Fibroblast of pulmonary artery (primary cell): ENCODE results near the gene KANSL1L.

ENCODE experiments used
- DNase-seq: peaks from one replicate; pipeline ENCODE4 v3.0.0-alpha.2; 2010; ENCODE audit warnings: low read depth
- H3K4me3 ChIP-seq: replicated peaks from 2 replicates; pipeline ENCODE4 v1.5.1; 2011; ENCODE audit warnings: low read depth, mild to moderate bottlenecking, control low read depth, low read length, moderate library complexity
- CTCF ChIP-seq: IDR thresholded peaks from 2 replicates; pipeline ENCODE4 v1.5.1; 2011; ENCODE audit warnings: mild to moderate bottlenecking, control low read depth, low read length, inconsistent platforms; ENCODE audit errors: missing control alignments

The KANSL1L gene

DNA sequence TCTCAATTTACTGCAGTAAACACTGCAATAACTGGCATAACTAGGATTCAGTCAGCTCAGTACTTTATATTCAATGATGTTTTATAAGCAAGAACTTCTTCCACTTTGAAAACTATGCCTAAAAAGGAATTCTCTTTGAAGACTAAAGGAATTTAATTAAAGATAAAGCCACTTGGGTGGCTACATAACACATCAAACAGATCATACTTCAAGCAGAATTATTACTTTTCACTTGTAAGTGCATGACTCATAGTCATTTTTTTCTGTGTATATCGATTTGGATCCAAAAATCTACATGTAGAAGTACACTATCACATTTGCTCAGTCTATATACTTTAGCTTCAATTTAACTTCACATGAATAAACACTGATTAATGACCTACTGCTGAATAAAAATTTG is 4.0 kb downstream of the KANSL1L start:
- no peak overlapping the region for H3K4me3 ChIP-seq
- DNase-seq, result peak; percentile 5
- no peak for TF ChIP-seq CTCF

DNA sequence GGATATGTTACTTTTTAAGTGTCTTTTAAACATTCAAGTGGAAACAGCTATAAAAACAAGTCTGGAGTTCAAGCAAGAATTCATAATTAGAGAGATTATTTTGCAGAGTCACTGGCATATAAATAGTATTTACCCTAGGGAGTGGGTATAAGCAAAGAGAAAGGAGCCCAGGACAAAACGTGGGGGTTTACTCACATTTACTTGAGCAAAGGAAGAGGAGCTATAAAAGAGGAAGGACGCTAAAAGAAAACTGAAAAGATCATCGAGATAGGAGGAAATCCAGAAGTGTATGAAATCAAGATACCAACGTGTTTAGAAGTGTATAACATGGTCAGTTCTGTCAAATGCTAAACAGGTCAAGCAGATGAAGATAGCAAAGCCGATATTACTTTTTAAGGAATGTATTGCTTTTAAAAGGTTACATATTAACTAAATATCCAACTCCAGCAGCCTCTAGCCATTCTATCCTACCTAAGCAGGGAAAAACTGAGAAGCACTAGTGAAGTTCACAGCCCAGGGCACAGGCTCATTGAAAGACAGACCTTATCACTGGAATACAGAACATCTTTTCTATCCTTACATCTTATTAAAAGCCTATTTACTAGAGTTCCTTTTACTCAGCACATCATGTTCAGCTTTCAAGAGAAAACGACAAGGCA is 8.6 kb downstream of the KANSL1L start:
- DNase-seq, result no peak
- no peak for TF ChIP-seq CTCF
- H3K4me3 ChIP-seq, result no peak overlapping the region

- H3K4me3 ChIP-seq, result no peak overlapping the region
- no peak for TF ChIP-seq CTCF
- DNase-seq, result no peak
Measured at GRCh38 chr2:210159059-210159458, 12.2 kb downstream of the KANSL1L start.

DNA sequence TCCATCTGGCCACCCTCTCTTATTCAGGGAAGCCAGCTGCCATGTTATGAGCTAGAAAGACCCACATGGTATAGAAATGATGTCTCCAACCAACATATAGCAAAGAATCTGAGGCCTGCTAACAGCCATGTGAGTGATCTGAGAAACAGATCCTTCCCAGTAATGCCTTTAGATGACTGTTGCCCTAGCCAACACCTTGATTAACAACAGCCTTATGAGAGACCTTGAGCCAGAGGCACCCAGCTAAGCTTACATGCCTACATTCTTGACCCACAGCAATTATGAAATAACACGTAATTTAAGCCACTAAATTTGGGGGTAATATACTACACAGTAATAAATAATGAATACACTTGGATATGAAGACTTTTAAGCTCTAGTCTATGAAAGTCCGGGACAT is 13.0 kb downstream of the KANSL1L start:
- no peak for DNase-seq
- H3K4me3 ChIP-seq, result no peak overlapping the region
- no peak for TF ChIP-seq CTCF

- TF ChIP-seq CTCF, result no peak
- DNase-seq, result no peak
- no peak overlapping the region for H3K4me3 ChIP-seq
Measured at GRCh38 chr2:210157526-210157925, 13.7 kb downstream of the KANSL1L start.

- no peak for TF ChIP-seq CTCF
- no peak overlapping the region for H3K4me3 ChIP-seq
- no peak for DNase-seq
Measured at GRCh38 chr2:210147614-210148013, 23.6 kb downstream of the KANSL1L start.

- no peak for TF ChIP-seq CTCF
- no peak for DNase-seq
- no peak overlapping the region for H3K4me3 ChIP-seq
Measured at GRCh38 chr2:210132239-210132638, 39.0 kb downstream of the KANSL1L start.
